ENCODE results near the gene PHC2. TPM values are rescaled to one million over a fixed set of nuclear protein-coding genes. Genes with fewer than 3 reads are reported as not detected.

Gene PHC2
- polyA plus RNA-seq, 3 donors from 2014 or later, result 16.1 to 28.7 (median 27.4) TPM

DNA sequence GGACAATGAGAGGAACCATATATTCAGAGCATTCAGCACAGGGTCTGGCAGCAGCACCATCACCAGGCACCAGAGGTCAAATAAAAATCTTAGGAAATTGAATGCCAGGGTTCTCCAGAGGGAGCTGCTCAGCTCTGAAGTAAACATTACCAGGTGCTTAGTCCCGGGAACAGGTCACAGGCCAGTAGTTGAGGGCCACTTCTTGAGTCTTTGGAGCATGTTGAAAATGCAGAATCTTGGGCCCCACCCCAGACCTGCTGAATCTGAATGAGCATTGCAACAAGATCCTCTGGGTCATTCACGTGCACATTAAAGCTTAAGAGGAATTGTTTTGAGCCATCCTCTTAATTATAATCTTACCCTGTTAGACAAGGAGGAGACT lies 33.8 kb downstream of the PHC2 start:
- no peaks in the 10 kb centered on the region for H3K9me3 Mint-ChIP-seq
- H3K27ac Mint-ChIP-seq, result no peak overlapping the region
- peaks cover 0 to 4% of the 10 kb centered on the region in 2 donors for H3K4me1 Mint-ChIP-seq
- peaks cover 0 to 7% (median 4%) of the 10 kb centered on the region in 3 donors for H3K27me3 Mint-ChIP-seq (ENCODE audit: low read depth in 3 of 3)
- no peak overlapping the region for H3K4me3 Mint-ChIP-seq
- DNase-seq, result no peak
- no peaks in the 10 kb centered on the region for H3K36me3 Mint-ChIP-seq

DNA sequence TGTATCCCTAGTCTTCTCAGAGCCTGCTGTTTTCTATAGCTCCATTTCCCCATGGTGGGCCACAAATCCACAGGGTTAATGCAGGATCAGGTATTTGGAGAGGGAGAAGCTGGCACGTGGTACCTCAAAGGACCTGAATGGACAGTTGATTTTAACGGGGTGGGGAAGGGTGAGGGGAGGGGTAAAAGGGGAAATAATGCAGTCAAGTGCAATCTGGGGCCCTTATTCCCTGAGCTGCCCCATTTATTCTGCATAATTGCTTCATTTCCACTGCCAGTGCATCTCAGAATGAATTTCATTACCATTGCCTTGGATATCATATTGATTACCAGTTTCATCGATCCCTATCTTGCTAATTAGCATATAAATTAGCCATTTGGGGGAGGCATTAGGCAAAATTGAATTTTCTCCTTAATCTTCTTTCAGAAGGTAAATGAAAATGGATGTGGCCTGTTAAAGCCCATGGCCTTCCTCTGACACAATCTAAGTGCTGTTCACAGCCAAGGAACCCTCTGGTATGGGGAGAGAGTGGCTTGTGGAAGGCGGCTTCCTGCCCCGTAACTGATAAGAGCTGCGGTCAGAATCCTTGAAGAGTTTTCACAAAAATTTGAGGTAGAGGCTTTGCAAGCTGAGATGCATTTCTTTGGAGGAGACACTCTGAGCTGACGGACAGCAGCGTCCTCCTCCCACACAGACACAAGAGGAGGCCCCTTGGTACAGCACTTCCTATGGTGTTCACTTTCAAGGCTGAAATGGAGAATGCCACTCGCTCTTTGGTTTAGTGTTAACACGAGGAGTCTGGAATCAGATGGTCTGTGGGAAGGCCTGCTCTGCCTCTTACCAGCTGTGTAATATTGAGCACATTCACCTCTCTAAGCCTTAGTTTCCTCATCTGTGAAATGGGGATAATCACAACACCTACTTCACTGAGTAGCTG lies 34.4 kb downstream of the PHC2 start:
- no peak for DNase-seq
- Mint-ChIP-seq H3K27me3 (ENCODE audit: low read depth in 3 of 3) (peaks cover 0 to 7% (median 4%) of the 10 kb centered on the region in 3 donors), H3K27ac (no peak overlapping the region), H3K36me3 (no peaks in the 10 kb centered on the region), H3K4me1 (peaks cover 0 to 4% of the 10 kb centered on the region in 2 donors), H3K4me3 (no peak overlapping the region), H3K9me3 (no peaks in the 10 kb centered on the region)

DNA sequence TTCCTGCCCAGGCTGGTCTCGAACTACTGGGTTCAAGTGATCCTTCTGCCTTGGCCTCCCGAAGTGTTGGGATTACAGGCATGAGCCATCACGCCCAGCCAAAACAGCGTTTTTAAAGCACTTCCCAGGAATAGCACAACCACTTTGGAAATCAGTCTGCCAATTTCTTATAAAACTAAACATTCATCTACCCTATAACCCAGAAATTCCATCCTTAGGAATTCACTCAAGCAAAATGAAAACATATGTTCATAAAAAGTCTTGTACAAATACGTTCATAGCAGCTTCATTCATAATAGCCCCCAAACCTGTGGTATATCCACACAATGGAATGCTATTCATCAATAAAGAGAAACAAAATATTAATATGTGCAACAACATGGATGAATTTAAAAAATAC lies 36.1 kb downstream of the PHC2 start:
- Mint-ChIP-seq H3K27ac (no peak overlapping the region), H3K36me3 (no peaks in the 10 kb centered on the region)

DNA sequence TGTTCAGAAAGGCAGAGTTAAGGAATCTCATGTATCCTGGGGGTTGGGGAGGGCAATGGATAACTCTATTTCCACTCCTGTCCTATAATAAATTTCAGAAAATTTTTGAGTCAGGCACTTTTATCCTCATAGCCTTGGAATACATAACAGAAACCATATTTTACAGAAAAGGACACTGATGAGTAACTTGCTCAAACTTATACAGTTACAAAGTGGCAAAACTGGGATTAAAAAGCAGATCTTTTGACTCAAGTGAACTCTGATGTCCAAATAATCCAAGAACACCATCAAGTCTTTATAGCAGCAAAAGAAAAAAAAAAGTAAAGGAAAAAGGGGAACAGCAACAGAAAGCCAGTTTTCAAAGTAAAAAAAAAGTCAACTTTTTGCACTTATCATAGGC lies 36.9 kb downstream of the PHC2 start:
- no peaks in the 10 kb centered on the region for H3K9me3 Mint-ChIP-seq
- no peak overlapping the region for H3K4me3 Mint-ChIP-seq
- H3K4me1 Mint-ChIP-seq, result peaks cover 0 to 4% of the 10 kb centered on the region in 2 donors
- no peak for DNase-seq
- no peak overlapping the region for H3K27ac Mint-ChIP-seq
- H3K36me3 Mint-ChIP-seq, result no peaks in the 10 kb centered on the region
- peaks cover 0 to 6% (median 4%) of the 10 kb centered on the region in 3 donors for H3K27me3 Mint-ChIP-seq (ENCODE audit: low read depth in 3 of 3)

More for the DNA sequence above, 36.1 kb downstream of the PHC2 start:
- H3K4me1 Mint-ChIP-seq, result peaks cover 0 to 4% of the 10 kb centered on the region in 2 donors
- H3K27me3 Mint-ChIP-seq (ENCODE audit: low read depth in 3 of 3), result peaks cover 0 to 7% (median 4%) of the 10 kb centered on the region in 3 donors
- H3K4me3 Mint-ChIP-seq, result no peak overlapping the region
- no peak for DNase-seq
- no peaks in the 10 kb centered on the region for H3K9me3 Mint-ChIP-seq

DNA sequence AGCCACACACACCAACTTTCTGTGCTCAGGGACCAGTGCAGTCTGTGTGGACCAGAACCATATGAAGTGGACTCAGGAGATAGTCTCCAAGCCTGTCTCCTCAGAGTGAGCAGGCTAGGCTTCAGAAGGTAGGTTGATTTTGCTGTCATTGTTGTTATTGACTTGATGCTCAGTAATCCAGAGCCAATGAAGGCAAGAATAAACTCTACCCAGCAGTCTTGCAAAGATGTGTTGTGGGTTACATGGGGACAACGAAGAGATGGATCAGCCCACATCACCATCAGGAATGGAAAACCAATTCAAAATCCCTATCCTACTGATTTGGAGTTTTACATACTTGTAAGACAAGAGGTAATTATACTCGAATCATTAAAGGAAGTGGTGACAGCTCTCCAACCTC lies 37.4 kb downstream of the PHC2 start:
- no peak for DNase-seq
- Mint-ChIP-seq H3K36me3 (no peaks in the 10 kb centered on the region), H3K27me3 (ENCODE audit: low read depth in 3 of 3) (peaks cover 0 to 4% (median 2%) of the 10 kb centered on the region in 3 donors), H3K4me1 (peaks cover 0 to 4% of the 10 kb centered on the region in 2 donors), H3K9me3 (no peaks in the 10 kb centered on the region), H3K27ac (no peak overlapping the region), H3K4me3 (no peak overlapping the region)

DNA sequence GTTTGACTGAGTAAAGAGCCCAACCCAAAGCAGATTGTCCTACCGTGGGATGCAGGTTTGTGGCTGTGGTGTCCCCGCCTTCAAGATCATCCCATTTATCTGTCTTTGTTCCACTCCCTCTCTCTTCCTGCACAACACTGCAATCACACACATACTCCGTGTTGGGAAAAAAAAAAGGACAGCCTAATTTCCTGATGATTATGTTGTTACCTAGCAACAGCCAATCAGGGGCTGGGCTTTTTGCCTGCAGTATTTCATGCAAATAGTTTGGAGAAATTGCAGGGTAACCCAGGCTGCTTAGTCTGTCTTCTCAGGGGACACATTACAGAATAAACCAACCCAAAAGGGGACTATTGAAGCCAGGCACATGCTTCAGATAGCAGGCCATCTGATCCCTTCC lies 38.3 kb downstream of the PHC2 start:
- peaks cover 0 to 4% (median 2%) of the 10 kb centered on the region in 3 donors for H3K27me3 Mint-ChIP-seq (ENCODE audit: low read depth in 3 of 3)
- no peaks in the 10 kb centered on the region for H3K9me3 Mint-ChIP-seq
- H3K4me1 Mint-ChIP-seq, result peaks cover 0 to 4% of the 10 kb centered on the region in 2 donors
- no peak overlapping the region for H3K4me3 Mint-ChIP-seq
- no peak overlapping the region for H3K27ac Mint-ChIP-seq
- H3K36me3 Mint-ChIP-seq, result no peaks in the 10 kb centered on the region
- no peak for DNase-seq

DNA sequence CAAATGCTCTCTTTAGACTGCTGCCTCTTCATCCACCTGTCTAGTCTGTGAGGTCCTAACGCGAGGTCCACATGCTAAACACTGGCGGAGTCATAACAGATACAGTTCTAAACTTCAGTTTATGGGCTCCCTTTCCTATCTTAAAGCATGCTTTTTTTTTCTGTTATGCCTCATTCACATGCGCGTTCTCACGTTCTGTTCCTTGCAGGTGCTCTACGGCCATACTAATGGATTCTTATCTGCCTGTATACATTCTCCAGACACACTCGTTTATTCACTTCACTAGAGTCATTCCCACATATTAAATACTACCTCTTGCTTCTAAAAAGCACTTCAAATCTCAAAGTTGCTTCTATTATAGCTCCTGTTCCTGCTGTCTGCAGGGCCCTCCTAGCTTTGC lies 38.7 kb downstream of the PHC2 start:
- Mint-ChIP-seq H3K27me3 (ENCODE audit: low read depth in 3 of 3) (peaks cover 0 to 4% (median 2%) of the 10 kb centered on the region in 3 donors), H3K4me3 (no peak overlapping the region)

DNA sequence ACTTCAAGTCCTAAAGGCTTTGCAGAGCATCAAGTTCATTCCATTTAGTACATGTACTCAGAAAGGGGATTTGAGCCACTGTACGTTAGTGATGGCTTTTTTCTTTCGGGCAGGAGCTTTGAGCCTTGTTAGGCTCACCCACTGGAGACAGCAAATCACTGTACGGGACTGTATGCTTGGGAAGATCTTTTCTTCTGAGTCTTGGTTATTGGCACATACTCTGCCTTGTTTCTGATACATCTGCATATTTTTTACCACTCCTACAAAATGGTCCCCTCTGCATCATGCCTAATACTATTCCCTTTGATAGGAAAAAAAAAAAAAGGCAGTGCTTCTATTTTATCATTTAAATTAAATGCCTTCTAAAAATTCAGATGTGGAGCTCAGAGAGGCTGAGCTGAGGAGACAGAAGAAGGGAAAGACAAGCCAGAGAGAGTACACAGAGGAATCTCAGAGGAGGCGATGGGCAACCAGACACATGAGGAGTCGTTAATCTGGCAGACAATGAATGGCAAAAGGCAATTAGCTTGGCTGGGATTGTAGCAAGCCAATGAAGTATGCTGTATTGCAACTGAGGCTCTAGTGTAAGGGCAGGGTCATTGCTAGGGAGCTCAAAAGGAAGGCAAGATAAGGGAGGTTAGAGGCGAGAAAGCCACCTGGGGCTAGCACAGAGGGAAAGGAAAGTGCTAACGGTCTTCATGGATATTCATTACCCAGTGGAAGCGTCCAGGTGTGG lies 39.4 kb downstream of the PHC2 start:
- peaks cover 0 to under 1% of the 10 kb centered on the region in 2 donors for H3K4me1 Mint-ChIP-seq

More for the DNA sequence above, 38.7 kb downstream of the PHC2 start:
- no peaks in the 10 kb centered on the region for H3K36me3 Mint-ChIP-seq
- no peak for DNase-seq
- H3K4me1 Mint-ChIP-seq, result peaks cover 0 to 4% of the 10 kb centered on the region in 2 donors
- no peaks in the 10 kb centered on the region for H3K9me3 Mint-ChIP-seq
- H3K27ac Mint-ChIP-seq, result no peak overlapping the region

DNA sequence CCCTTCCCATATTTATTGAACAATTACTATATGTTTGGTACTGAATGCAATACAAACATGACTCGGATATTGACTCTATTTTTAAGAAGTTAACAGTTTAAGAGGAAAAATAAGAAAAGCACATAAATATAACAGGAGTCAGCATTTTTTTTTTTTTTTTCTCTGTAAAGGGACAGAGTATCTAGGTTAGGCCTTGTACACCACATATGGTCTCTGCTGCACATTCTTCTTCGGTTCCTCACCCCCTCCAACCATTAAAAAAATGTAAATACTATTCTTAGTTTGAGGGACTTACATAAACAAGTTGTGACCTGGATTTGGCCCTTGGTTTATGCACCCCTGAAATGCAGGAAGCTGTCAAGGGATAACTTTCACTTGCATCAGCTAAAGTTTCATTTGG lies 40.4 kb downstream of the PHC2 start:
- Mint-ChIP-seq H3K9me3 (no peaks in the 10 kb centered on the region), H3K27ac (no peak overlapping the region), H3K4me3 (no peak overlapping the region), H3K27me3 (ENCODE audit: low read depth in 3 of 3) (peaks cover 0 to 4% (median 2%) of the 10 kb centered on the region in 3 donors), H3K36me3 (no peaks in the 10 kb centered on the region), H3K4me1 (no peaks in the 10 kb centered on the region)
- no peak for DNase-seq

More for the DNA sequence above, 39.4 kb downstream of the PHC2 start:
- H3K4me3 Mint-ChIP-seq, result no peak overlapping the region
- DNase-seq, result no peak
- peaks cover 0 to 4% (median 2%) of the 10 kb centered on the region in 3 donors for H3K27me3 Mint-ChIP-seq (ENCODE audit: low read depth in 3 of 3)
- no peaks in the 10 kb centered on the region for H3K36me3 Mint-ChIP-seq
- H3K9me3 Mint-ChIP-seq, result no peaks in the 10 kb centered on the region
- H3K27ac Mint-ChIP-seq, result no peak overlapping the region

DNA sequence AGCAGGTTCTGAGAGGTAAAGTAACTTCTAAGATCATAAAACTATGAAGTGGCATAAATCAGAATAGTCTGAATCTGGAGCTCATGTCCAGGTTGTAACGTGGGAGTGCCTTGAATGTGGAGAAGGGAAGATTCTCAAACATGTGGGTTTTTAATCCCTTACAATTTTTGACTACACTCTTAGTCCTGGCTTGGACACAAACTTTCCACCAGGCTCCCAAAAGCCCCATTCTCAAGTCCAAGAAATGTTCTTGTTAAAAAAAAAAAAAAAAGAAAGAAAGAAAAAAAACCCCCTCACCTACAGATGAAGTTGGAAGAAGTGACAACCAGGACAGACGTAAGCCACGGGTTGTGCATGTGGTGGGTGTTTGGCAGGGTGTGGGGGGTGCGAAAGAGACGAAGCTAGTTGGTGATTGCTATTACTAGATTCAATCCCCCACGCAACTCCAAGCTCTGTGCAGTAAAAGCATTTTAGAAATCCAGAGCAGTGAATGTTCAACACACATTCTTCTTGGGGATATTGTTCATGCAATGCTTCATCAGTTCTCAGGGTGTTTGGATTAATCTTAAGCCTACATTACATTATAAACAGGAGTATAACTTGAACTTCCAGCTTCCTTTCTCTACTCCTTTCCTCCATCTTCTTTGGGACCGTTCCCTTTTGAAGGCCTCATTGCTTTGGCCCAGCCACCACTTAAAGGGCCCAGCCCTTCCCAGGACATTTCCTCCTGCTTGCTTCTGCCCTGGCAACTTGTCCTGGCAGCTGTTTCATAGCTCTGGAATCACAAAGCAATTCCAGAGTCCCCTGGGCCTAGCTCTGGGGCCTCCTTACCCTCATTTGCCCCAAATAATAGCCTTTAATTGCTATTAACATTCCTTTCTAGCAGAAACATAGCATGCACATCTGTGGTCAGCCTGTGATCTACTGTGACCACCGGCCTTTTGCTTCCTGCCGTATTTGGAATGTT lies 41.8 kb downstream of the PHC2 start:
- DNase-seq, result no peak
- no peaks in the 10 kb centered on the region for H3K4me1 Mint-ChIP-seq
- no peaks in the 10 kb centered on the region for H3K9me3 Mint-ChIP-seq
- no peaks in the 10 kb centered on the region for H3K36me3 Mint-ChIP-seq
- peaks cover 0 to 4% (median 1%) of the 10 kb centered on the region in 3 donors for H3K27me3 Mint-ChIP-seq (ENCODE audit: low read depth in 3 of 3)
- H3K4me3 Mint-ChIP-seq, result no peak overlapping the region
- H3K27ac Mint-ChIP-seq, result no peak overlapping the region

DNA sequence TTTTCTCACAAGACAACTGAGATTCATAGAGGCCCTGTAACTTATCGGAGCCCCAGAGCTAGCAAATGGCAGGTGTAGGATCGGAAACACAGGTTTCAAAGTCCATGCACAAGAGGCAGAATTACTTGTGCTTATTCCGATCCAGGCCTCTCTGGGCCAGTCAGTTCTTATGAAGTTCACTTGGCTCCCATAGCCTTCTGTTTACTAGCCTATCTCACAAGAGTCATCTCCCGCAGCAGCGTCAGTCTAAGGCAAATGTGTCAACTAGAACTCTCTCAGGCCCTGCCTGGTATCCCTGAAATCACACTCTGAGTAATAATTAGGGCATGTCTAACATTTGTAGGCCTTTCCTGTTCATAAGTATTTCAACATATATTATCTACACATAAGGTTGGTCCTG lies 43.3 kb downstream of the PHC2 start:
- Mint-ChIP-seq H3K9me3 (no peaks in the 10 kb centered on the region), H3K4me1 (no peaks in the 10 kb centered on the region), H3K36me3 (no peaks in the 10 kb centered on the region), H3K27me3 (ENCODE audit: low read depth in 3 of 3) (peaks cover under 1 to 4% (median 2%) of the 10 kb centered on the region in 3 donors), H3K27ac (no peak overlapping the region), H3K4me3 (no peak overlapping the region)
- DNase-seq, result no peak

DNA sequence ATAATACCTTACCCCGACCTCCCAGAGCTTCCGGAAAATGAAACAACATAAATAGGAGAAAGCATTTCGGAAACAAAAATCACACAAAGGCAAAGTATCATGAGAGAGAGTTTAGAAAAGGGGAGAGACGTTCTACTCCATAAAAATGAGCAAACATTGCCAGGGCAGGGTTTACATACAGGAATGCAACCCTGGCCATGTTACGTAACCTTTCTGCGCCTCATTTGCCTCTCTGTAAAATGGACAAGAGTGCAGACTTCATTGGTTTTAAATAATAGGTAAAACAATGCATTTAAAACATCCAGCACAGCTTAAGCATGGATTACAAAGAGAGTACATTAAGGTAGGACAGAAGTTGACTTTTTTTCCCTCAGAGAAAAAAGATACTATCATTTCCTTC lies 45.6 kb downstream of the PHC2 start:
- no peaks in the 10 kb centered on the region for H3K36me3 Mint-ChIP-seq
- H3K9me3 Mint-ChIP-seq, result no peaks in the 10 kb centered on the region
- no peak overlapping the region for H3K27ac Mint-ChIP-seq
- no peak overlapping the region for H3K4me3 Mint-ChIP-seq
- peaks cover 3 to 5% (median 4%) of the 10 kb centered on the region in 3 donors for H3K27me3 Mint-ChIP-seq (ENCODE audit: low read depth in 3 of 3)
- peaks cover 1 to 5% of the 10 kb centered on the region in 2 donors for H3K4me1 Mint-ChIP-seq
- DNase-seq, result no peak

Data from immature natural killer cell (primary cell).